GM18520 (cell line): Measurements from ENCODE around the gene ABHD16A.

Experiments used
- ATAC-seq: cut with Tn5 transposase; IDR thresholded peaks from one replicate; pipeline ENCODE4 v1.9.1; 2021; ENCODE audit not compliant: unreplicated experiment

Gene ABHD16A

GRCh38 chr6:31642798-31643570, 60.1 kb downstream of the ABHD16A start:
- no peak for ATAC-seq

- no peak for ATAC-seq
These were observed 61.8 kb downstream of the ABHD16A start for GRCh38 chr6:31641370-31641769.

- ATAC-seq, result no peak
These were observed 62.5 kb downstream of the ABHD16A start for GRCh38 chr6:31640612-31641011.

- ATAC-seq, result no peak
These were observed 63.7 kb downstream of the ABHD16A start for GRCh38 chr6:31639449-31639861.

GRCh38 chr6:31639043-31639442, 64.1 kb downstream of the ABHD16A start:
- no peak for ATAC-seq
